ENCODE data around the gene CYP2S1. TPM values are rescaled to one million over a fixed set of nuclear protein-coding genes. Genes with fewer than 3 reads are reported as not detected.

Gene CYP2S1
- total and polyA plus RNA-seq, 9 of the 15 experiments (the other 6 are each of a cell fraction or from before 2014, with no cell fraction given): 0.07 to 1.9 (median 0.41) TPM

GRCh38 chr19:41226053-41226873 lies 33.2 kb downstream of the CYP2S1 start (continued):
- TF ChIP-seq ZNF354B (CRISPR knock-in tag; IDR thresholded peaks at IDR 0.05): no peak
- no peak for TF ChIP-seq GATA2 (CRISPR knock-in tag; IDR thresholded peaks at IDR 0.05)
- TF ChIP-seq PCBP2 (IDR thresholded peaks at IDR 0.05; ENCODE audit: low read depth, low read length, poor library complexity, severe bottlenecking): no peak
- TF ChIP-seq BCOR (IDR thresholded peaks at IDR 0.05): peak; percentile 41; the same call in 1 of the 2 replicates
- TF ChIP-seq ZNF511 (CRISPR knock-in tag; IDR thresholded peaks at IDR 0.05): peak; percentile 57; the same call in 1 of the 2 replicates
- TF ChIP-seq TRIM24 (IDR thresholded peaks at IDR 0.05): no peak
- peak; percentile 89 for TF ChIP-seq VEZF1 (CRISPR knock-in tag; IDR thresholded peaks at IDR 0.05)
- TF ChIP-seq E2F6 (IDR thresholded peaks at IDR 0.05; ENCODE audit: borderline replicate concordance in 1 of 2, extremely low read depth in 1 of 2, insufficient read depth in 1 of 2, insufficient read length in 1 of 2, low read depth in 1 of 2, low read length in 1 of 2, poor library complexity in 1 of 2, severe bottlenecking in 1 of 2): peak; percentile 79 to 98
- TF ChIP-seq ZNF224 (CRISPR knock-in tag; IDR thresholded peaks at IDR 0.05): 0 out of 2 replicates have a peak, but pooled peaks have one; percentile 46
- no peak for TF ChIP-seq CBX3 (IDR thresholded peaks at IDR 0.05; ENCODE audit: borderline replicate concordance in 1 of 2, low read length in 2 of 2)
- TF ChIP-seq ZNF408 (CRISPR knock-in tag; IDR thresholded peaks at IDR 0.05; ENCODE audit: low read depth): no peak
- no peak for TF ChIP-seq ZNF76 (CRISPR knock-in tag; IDR thresholded peaks at IDR 0.05; ENCODE audit: borderline replicate concordance)
- 0 out of 4 replicates have a peak, but pooled peaks of 1 of the 2 experiments have one; percentile 8 for TF ChIP-seq ETV6 (IDR thresholded peaks at IDR 0.05; ENCODE audit: borderline replicate concordance in 1 of 2, low read depth in 2 of 2, low read length in 1 of 2)
- TF ChIP-seq ETV6 (CRISPR knock-in tag; IDR thresholded peaks at IDR 0.05; ENCODE audit: borderline replicate concordance): no peak
- TF ChIP-seq U2AF2 (optimal IDR thresholded peaks at IDR 0.05; ENCODE audit: low read depth, low read length): no peak
- no peak for TF ChIP-seq SMC3 (conservative IDR thresholded peaks at IDR 0.05; ENCODE audit: insufficient read depth, low read depth, low read length)
- TF ChIP-seq ATF7 (IDR thresholded peaks at IDR 0.05): peak; percentile 47; the same call in 1 of the 2 replicates
- no peak for TF ChIP-seq SNAPC5 (CRISPR knock-in tag; IDR thresholded peaks at IDR 0.05)
- TF ChIP-seq THRA (IDR thresholded peaks at IDR 0.05): no peak
- TF ChIP-seq BACH1 (tag; IDR thresholded peaks at IDR 0.05): no peak
- TF ChIP-seq ELK3 (CRISPR knock-in tag; IDR thresholded peaks at IDR 0.05): no peak
